ENCODE results near the gene MGAT4A.
A peak's percentile ranks its signal among the peaks of the same experiment; 100 is the strongest.
"Not testable (repeated sequence)": the region's sequence is repeated elsewhere in the genome, so short reads cannot be mapped to it uniquely, and the experiment has no call there.

MGAT4A gene

GRCh38 chr2:98730707-98731040 lies 258 bp downstream of the MGAT4A start:
- no peak for FAIRE-seq
- DNase-seq (ENCODE audit: insufficient read length, low spot score), result peak; percentile 47
- TF ChIP-seq, protein P1, sequence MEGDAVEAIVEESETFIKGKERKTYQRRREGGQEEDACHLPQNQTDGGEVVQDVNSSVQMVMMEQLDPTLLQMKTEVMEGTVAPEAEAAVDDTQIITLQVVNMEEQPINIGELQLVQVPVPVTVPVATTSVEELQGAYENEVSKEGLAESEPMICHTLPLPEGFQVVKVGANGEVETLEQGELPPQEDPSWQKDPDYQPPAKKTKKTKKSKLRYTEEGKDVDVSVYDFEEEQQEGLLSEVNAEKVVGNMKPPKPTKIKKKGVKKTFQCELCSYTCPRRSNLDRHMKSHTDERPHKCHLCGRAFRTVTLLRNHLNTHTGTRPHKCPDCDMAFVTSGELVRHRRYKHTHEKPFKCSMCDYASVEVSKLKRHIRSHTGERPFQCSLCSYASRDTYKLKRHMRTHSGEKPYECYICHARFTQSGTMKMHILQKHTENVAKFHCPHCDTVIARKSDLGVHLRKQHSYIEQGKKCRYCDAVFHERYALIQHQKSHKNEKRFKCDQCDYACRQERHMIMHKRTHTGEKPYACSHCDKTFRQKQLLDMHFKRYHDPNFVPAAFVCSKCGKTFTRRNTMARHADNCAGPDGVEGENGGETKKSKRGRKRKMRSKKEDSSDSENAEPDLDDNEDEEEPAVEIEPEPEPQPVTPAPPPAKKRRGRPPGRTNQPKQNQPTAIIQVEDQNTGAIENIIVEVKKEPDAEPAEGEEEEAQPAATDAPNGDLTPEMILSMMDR (IDR thresholded peaks at IDR 0.05; ENCODE audit: insufficient read depth, missing control alignments), result no peak

DNA sequence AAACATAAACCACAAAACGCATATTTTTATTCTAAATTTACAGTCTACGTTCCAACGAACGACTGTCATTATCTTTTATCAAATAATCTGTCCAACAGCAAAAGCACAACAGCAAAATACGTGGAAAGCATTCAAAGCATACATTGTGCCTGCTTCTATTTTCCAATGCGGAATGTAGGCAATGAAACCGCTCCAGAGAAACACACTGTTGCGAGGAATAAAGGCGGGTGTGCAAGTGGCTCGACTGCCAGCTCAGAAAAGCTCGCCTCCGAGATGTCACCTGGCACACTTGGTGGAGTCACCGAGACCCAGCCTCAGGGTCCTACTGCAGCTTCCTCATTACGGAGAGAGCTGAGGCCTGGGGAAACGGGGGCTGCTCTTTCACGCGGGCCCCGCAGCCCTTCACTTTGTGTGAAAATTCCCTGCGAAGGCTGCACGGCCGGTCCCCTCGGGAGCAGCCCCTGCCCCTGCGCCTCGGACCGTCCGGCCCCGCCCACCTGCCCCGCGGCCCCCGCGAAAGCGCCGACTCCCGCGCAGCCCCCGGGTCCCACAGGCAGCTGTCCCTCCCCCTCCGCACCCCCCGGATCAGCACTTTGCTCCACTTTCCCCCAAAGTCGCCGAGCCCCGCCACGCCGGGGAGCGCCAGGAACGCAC lies 752 bp downstream of the MGAT4A start:
- TF ChIP-seq, protein P1 (IDR thresholded peaks at IDR 0.05; ENCODE audit: insufficient read depth, missing control alignments), result no peak
- DNase-seq (ENCODE audit: insufficient read length, low spot score) (no peak), FAIRE-seq (no peak)

DNA sequence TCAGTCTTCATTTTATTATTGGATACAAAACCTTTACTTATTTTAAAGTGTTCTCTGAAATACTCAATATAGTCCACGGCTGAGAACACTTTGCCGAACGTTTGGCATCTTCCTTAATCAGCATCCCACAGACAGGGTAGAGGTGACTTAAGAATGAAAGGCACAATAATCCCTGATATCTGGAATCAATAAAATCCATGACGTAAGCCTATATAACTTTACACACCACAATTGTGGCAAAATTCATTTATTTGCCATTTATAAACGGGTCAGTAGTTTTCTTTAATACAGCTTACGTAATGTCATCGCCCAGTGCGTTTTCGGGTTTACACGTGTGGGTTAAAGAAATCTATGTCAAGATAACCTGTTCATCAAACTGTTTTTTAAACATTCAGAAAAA lies 1.3 kb downstream of the MGAT4A start:
- TF ChIP-seq, protein P1 (IDR thresholded peaks at IDR 0.05; ENCODE audit: insufficient read depth, missing control alignments), result no peak
- FAIRE-seq (no peak), DNase-seq (ENCODE audit: insufficient read length, low spot score) (no peak)

- not testable (repeated sequence) for DNase-seq (ENCODE audit: insufficient read length, low spot score); FAIRE-seq
Observed at GRCh38 chr2:98728088-98728718, 2.7 kb downstream of the MGAT4A start.

GRCh38 chr2:98727369-98728087 lies 3.4 kb downstream of the MGAT4A start:
- TF ChIP-seq, protein P1 (IDR thresholded peaks at IDR 0.05; ENCODE audit: insufficient read depth, missing control alignments), result no peak
- no peak for DNase-seq (ENCODE audit: insufficient read length, low spot score)
- FAIRE-seq, result no peak

- FAIRE-seq (no peak), DNase-seq (ENCODE audit: insufficient read length, low spot score) (no peak)
- TF ChIP-seq, protein P1 (IDR thresholded peaks at IDR 0.05; ENCODE audit: insufficient read depth, missing control alignments), result no peak
Observed at GRCh38 chr2:98726735-98727368, 4.1 kb downstream of the MGAT4A start.

DNA sequence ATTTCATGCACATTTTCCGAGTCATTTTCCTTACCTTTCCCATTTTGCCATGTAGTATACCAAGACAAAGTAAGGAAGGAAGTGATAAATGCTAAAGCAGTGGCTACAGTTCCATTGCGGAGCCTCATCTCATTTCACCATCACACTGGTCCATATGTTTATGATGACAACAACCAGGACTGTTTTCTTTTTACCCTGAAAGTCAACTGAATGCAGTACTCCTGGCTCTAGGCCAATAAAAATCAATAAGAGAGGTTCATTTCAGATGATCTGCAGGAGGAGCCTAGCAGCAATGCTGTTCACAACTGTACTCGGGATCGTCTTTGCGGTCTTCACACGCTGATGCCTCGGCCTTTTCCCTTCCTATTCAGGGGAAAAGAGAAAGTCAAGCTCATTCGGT lies 4.7 kb downstream of the MGAT4A start:
- TF ChIP-seq, protein P1 (IDR thresholded peaks at IDR 0.05; ENCODE audit: insufficient read depth, missing control alignments), result no peak
- FAIRE-seq (no peak), DNase-seq (ENCODE audit: insufficient read length, low spot score) (no peak)
